ENCODE measurements around the gene RANBP17.
"Not testable (repeated sequence)": the region's sequence is repeated elsewhere in the genome, so short reads cannot be mapped to it uniquely, and the experiment has no call there.

The RANBP17 gene

GRCh38 chr5:170861917-170862766 is at the start of gene RANBP17:
Gene RANBP17 (plus strand): TSS chr5:170862018.
- no peak for DNase-seq (ENCODE audit: low spot score)

- DNase-seq (ENCODE audit: low spot score) = no peak
These were observed 48.6 kb upstream of the RANBP17 start for GRCh38 chr5:170813231-170813630.

- DNase-seq (ENCODE audit: low spot score) = no peak
These were observed 44.6 kb upstream of the RANBP17 start for GRCh38 chr5:170817195-170817594.

GRCh38 chr5:170818232-170818631 is 43.6 kb upstream of the RANBP17 start:
- no peak for DNase-seq (ENCODE audit: low spot score)

GRCh38 chr5:170819824-170820223 is 42.0 kb upstream of the RANBP17 start:
- no peak for DNase-seq (ENCODE audit: low spot score)

- no peak for DNase-seq (ENCODE audit: low spot score)
These were observed 40.5 kb upstream of the RANBP17 start for GRCh38 chr5:170821257-170821800.

- no peak for DNase-seq (ENCODE audit: low spot score)
These were observed 35.7 kb upstream of the RANBP17 start for GRCh38 chr5:170826117-170826516.

GRCh38 chr5:170832241-170832640 is 29.6 kb upstream of the RANBP17 start:
- DNase-seq (ENCODE audit: low spot score) = no peak

GRCh38 chr5:170833981-170834380 is 27.8 kb upstream of the RANBP17 start:
- DNase-seq (ENCODE audit: low spot score) = not testable (repeated sequence)

GRCh38 chr5:170836226-170836625 is 25.6 kb upstream of the RANBP17 start:
- no peak for DNase-seq (ENCODE audit: low spot score)

GRCh38 chr5:170843870-170844269 is 17.9 kb upstream of the RANBP17 start:
- DNase-seq (ENCODE audit: low spot score) = no peak

- no peak for DNase-seq (ENCODE audit: low spot score)
These were observed 17.2 kb upstream of the RANBP17 start for GRCh38 chr5:170844651-170845050.

- no peak for DNase-seq (ENCODE audit: low spot score)
These were observed 15.4 kb upstream of the RANBP17 start for GRCh38 chr5:170846416-170846815.

GRCh38 chr5:170846846-170847245 is 15.0 kb upstream of the RANBP17 start:
- DNase-seq (ENCODE audit: low spot score) = no peak

- DNase-seq (ENCODE audit: low spot score) = no peak
These were observed 13.8 kb upstream of the RANBP17 start for GRCh38 chr5:170848033-170848432.

GRCh38 chr5:170849374-170849773 is 12.4 kb upstream of the RANBP17 start:
- DNase-seq (ENCODE audit: low spot score) = no peak

GRCh38 chr5:170854566-170854965 is 7.3 kb upstream of the RANBP17 start:
- DNase-seq (ENCODE audit: low spot score) = no peak

GRCh38 chr5:170857066-170857465 is 4.8 kb upstream of the RANBP17 start:
- DNase-seq (ENCODE audit: low spot score) = no peak

- DNase-seq (ENCODE audit: low spot score) = no peak
These were observed 1.4 kb upstream of the RANBP17 start for GRCh38 chr5:170860415-170860814.

- DNase-seq (ENCODE audit: low spot score) = no peak
These were observed 776 bp upstream of the RANBP17 start for GRCh38 chr5:170860818-170861666.

- DNase-seq (ENCODE audit: low spot score) = no peak
These were observed 226 bp upstream of the RANBP17 start for GRCh38 chr5:170861667-170861916.

GRCh38 chr5:170863646-170864045 is 1.8 kb downstream of the RANBP17 start:
- DNase-seq (ENCODE audit: low spot score) = no peak

- DNase-seq (ENCODE audit: low spot score) = no peak
These were observed 3.8 kb downstream of the RANBP17 start for GRCh38 chr5:170865622-170866021.
